Lower leg skin (tissue), 3 donors: ENCODE data around the gene SPPL3.

ENCODE experiments used
- CTCF ChIP-seq, 3 donors: fragments of 450-650 bp; IDR thresholded peaks; one replicate each; pipeline ENCODE4 v1.5.1; 2016; ENCODE audit warnings: antibody characterized with exemption in 3 of 3, mild to moderate bottlenecking in 3 of 3, moderate library complexity in 2 of 3
- POLR2A ChIP-seq, 2 donors: fragments of 450-650 bp; IDR thresholded peaks; one replicate each; pipeline ENCODE4 v1.6.1; 2016 to 2017; ENCODE audit warnings: antibody characterized with exemption in 2 of 2, mild to moderate bottlenecking in 1 of 2, moderate library complexity in 1 of 2

- TF ChIP-seq CTCF (IDR thresholded peaks at IDR 0.05) (no peak), POLR2A (IDR thresholded peaks at IDR 0.05) (no peak)
Observed at GRCh38 chr12:120736404-120737331, 167.5 kb downstream of the SPPL3 start.
